T-helper 9 cell (primary cell): Measurements from ENCODE around the gene MB.

Experiments
- DNase-seq: peaks from one replicate; pipeline ENCODE4 v3.0.0-alpha.2; 2020

Gene MB

DNA sequence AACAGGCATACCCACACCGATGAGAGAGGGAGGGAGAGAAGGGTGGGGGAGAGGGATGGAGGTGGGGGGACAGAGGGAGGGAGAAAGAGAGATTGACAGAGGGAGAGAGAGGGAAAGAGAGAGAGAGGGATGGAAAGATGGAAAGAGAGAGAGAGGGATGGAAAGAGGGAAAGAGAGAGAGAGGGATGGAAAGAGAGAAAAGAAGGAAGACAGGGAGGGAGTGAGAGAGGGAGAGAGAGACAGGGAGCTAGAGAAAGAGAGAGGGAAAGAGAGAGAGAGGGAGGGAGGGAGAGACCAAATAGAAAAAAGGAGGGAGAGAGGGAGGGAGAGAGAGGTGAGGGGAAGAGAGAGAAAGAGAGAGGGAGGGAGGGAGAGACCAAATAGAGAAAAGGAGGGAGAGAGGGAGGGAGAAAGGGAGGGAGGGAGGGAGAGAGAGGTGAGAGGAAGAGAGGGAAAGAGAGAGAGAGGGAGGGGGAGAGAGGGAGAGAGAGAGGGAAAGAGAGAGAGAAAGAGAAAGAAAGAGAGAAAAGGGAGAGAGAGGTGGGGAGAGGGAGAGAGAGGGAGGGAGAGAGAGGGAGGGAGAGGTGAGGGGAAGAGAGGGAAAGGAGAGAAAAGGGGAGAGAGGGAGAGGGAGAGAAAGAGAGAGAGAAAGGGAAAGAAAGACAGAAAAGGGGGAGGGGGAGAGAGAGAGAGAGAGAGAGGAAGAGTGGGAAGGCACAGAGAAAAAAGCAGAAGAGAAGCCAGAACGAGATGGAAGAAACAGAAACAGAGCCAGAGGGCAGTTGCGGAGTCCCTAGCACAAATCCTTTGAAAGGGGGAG lies 23.8 kb downstream of the MB start:
- no peak for DNase-seq

DNA sequence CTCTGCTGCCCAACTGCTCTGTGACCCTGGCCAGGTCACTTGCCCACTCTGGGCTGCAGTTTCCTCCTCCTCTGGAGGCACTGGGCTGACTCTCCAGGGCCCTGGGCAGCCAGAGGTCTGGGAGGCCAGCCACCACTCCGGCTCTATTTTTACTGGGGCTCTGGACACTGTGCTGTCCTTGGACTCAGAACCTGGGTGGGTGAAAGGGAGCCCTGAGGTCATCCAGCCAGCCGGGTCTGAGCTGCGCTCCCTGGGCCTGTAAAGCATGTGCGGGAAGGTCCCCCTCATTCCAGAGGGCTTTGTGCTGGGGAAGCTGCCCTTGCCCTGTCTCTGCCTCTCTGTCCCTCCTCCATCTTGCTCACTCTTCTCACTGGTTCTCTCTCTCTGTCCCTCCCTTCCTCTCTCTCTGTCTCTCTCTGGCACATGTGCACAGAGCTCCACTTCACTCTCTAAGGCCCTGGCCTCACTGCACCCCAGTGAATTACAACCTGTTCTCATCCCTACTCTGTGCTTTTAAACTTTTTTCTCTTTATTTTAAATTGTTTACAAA lies 24.6 kb downstream of the MB start:
- DNase-seq, result no peak

DNA sequence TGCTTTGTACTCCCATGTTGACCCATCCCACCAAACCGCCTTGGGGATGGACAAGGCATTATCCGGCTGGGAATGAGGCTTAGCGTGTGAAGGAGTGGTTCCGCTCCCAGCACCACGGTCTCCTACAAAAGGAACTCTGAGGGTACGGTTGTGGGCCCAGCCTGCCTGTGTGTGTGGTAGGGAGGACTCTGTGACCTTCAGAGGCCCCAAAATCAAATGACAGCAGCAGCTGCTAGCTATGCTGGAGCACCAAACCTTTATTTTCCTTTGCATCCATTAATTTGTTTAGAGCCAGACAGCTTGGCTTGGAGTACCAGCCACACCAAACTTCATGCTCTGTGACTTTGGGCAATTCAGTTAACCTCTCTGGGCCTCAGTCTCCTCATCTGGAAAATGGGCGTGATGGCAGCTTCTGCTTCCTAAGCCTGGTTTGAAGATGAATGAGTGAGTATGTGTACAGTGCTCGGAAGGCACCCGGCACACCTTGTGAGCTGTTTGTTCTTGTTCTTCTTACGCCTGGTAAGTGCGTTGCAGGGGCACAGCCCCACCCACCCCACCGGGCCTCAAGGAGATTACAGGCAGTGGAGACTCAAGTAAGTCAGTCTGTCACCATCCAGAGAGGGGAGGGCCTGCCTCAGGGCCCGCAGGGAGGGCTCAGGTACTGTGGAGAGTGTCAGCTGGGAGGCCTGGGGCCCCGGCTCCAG lies 25.3 kb downstream of the MB start:
- DNase-seq, result no peak

- DNase-seq, result no peak
Measured at GRCh38 chr22:35590634-35591295, 26.4 kb downstream of the MB start.

DNA sequence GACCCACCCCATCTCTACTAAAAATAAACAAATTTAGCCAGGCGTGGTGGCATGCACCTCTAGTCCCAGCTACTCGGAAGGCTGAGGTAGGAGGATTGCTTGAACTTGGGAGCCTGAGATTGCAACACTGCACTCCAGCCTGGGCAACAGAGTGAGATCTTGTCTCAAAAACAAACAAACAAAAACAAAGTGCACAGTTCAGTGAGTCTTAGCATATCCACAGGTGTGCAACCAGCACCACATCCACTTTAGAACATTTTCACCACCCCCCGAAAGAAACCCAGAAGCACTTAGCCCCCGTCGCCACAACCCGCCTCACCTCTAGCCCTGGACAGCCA lies 27.4 kb downstream of the MB start:
- no peak for DNase-seq

DNA sequence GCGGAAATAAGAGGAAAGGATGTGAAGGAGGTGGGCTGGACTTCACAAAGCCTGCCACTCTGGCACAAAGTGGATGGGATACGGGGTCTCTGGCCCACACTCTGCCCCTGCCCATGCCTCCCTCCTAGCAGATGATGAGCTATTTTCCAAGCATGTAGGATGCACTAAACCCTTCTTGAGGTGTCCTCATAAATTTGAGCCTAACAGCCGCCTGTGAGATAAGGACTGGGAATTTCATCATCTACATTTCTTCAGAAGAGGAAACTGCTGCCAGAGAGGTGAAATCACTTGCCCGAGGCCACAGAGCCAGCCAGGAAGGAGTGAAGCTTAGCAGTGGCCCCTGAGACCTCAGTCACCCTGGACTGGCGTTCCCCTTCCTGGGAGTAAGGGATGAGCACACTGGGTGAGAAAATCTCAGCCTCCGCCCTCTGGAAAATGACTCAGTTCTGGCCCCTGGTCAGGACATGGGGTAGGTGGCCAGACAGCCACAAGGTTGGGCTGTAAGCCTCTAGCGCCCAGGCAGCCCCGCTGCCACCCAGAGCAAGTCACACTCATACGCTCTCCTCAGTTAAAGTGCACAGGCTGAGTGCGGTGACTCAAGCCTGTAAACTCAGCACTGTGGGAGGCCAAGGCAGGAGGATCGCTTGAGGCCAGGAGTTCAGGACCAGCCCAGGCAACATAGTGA lies 27.9 kb downstream of the MB start:
- DNase-seq, result no peak

DNA sequence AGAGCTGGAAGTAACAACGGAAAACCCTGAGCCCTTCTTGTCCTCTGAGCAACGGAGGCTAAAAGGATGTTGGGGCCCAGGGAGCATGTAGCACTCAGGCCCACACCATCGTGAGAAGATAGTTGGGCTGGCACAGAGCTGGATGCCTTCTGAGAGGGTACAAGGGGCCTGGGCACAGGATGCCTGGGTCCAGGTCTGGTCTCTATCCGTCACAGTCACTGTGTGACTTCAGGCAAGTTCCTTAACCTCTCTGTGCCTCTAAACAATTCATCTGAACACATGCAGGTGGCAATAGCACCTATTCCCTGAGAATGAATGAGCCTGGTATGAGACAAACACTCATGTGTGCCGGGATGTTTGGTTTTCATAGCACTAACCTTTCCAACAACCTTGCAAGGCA lies 29.2 kb downstream of the MB start:
- no peak for DNase-seq

GRCh38 chr22:35587447-35587870 lies 29.7 kb downstream of the MB start:
- DNase-seq, result no peak

- DNase-seq, result no peak
Measured at GRCh38 chr22:35586771-35587170, 30.4 kb downstream of the MB start.

- DNase-seq, result peak; percentile 35
Measured at GRCh38 chr22:35582861-35583670, 34.1 kb downstream of the MB start.

DNA sequence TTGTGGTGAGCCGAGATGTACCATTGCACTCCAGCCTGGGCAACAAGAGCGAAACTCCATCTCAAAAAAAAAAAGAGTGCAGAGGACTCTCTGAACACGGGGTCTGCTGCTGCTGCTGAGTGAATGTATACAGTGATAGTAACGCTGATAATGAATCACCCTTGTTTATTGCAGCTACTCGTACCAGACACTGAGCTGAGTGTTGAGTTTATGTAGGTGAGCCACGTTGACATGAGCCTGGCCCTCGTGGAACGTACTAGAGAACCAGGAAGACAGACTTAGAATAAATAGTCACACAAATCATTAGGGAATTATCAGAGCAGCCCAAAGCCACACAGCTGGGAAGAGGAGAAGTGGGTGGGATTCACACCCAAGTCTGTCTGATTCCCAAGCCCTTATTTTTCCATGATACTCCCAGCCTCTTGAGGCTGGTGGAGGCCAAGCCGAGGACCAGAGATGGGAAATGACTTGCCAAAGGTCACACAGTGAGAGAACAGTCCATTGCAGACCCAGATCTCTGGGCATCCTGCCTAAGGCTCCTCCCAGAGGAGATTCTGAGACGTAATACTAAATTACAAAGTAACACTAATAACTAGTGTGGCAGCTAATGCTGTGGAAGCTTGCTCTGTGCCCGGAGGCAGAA lies 34.8 kb downstream of the MB start:
- no peak for DNase-seq

GRCh38 chr22:35581023-35581413 lies 36.1 kb downstream of the MB start:
- no peak for DNase-seq

- DNase-seq, result no peak
Measured at GRCh38 chr22:35580351-35581022, 36.6 kb downstream of the MB start.

GRCh38 chr22:35578836-35579575 lies 38.1 kb downstream of the MB start:
- no peak for DNase-seq

- DNase-seq, result no peak
Measured at GRCh38 chr22:35577799-35578659, 39.1 kb downstream of the MB start.

DNA sequence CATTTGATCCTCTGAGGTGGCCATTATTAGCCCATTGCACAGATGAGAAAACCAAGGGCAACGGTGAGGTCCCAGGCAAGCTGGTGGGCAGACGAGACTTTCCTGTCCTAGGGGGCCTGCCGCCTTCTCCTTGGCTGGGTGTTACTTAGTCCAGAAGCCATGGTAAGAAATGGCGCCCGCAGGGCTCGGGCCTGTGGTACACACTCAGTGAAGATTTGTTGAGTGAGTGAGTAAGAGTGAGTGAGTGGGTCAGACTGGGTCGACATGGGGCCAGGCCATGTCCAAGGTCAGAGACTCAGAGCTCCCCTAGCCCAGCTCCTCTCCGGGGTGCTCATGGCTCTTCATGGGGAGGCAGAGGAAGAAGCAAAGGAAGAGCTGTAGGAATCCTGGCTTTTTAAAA lies 40.5 kb downstream of the MB start:
- DNase-seq, result no peak

DNA sequence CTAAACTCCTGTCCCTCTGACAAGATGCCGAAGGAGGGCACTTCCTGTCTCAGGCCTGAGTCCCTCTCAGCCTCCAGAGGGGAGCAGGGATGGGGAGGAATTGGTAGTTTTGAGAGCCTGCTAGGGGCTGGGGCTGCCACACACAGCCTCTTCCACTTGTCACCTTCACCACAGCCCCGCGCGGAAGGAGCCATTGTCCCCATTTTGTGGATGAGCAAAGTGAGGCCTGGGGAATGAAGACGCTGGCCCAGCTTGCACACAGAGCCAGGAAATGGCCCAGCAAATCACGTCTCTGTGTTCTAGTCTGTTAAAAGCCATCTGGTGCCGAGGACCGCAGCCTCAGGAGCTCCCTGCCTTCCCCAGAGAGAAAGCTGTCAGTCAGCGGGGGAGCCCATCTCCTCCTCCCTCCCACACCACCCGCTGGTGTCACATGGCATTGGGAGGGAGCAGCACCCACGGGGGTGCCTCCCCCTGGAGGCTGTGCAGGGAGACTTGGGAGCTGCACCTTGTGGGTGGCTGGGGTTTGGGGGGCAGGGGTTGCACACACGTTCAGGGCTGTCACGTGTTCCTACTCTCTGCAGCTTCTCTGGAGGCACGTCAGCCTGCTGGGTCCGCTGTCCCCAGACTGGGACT lies 41.9 kb downstream of the MB start:
- no peak for DNase-seq

- no peak for DNase-seq
Measured at GRCh38 chr22:35572556-35572955, 44.6 kb downstream of the MB start.

DNA sequence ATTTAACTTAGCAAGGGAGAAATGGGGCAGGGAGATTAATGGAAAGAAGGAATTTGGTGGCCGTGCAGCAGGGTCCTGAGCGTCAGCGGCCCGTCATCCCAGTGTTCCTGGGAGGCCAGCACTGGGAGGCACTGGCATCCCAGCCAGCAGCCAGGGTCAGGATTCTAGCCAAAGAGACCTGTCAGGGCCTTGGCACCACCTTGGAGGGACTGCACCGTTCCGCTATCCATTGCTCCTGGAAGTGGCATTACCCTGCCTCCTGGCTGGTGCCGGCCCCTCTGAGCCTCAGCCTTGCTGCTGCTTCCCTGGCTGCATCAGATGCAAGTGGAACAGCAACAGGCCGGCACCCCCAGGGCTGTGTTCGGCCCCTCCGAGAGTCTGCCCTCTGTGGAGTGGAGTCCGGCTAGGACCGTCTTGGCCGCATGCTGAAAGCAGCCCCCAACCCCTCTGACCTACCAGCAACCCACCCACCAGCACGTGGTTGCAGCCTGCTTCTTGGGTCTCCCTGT lies 46.4 kb downstream of the MB start:
- DNase-seq, result no peak
